H1 (cell line): ENCODE results near the gene NDUFA13. TPM values are rescaled to one million over a fixed set of nuclear protein-coding genes. Genes with fewer than 3 reads are reported as not detected.
A peak's percentile ranks its signal among the peaks of the same experiment; 100 is the strongest.

ENCODE experiments used
- BACH1 ChIP-seq: IDR thresholded peaks from 2 replicates; pipeline ENCODE4 v1.6.1; 2012; ENCODE audit warnings: low read length, improper control_type of control experiment
- BCL11A ChIP-seq, 2 experiments: IDR thresholded peaks; one replicate each; pipeline ENCODE4 v1.6.1; 2011; ENCODE audit warnings: low read depth in 2 of 2, low read length in 2 of 2, mild to moderate bottlenecking in 2 of 2
- BRCA1 ChIP-seq: IDR thresholded peaks from 2 replicates; pipeline ENCODE4 v1.6.1; 2012; ENCODE audit warnings: low read depth, low read length, improper control_type of control experiment
- CBX5 ChIP-seq: fragments of 300-800, 300-1000 bp; sonication (generic); IDR thresholded peaks from 2 replicates; pipeline ENCODE4 v1.7.1; 2016; ENCODE audit warnings: antibody characterized with exemption, low read length, low read depth
- CEBPB ChIP-seq: IDR thresholded peaks from 2 replicates; pipeline ENCODE4 v1.6.1; 2012; ENCODE audit warnings: low read depth, low read length
- EZH2 ChIP-seq: fragments of 200-600 bp; sonication (generic); IDR thresholded peaks from 2 replicates; pipeline ENCODE4 v1.7.1; 2012; ENCODE audit warnings: low read depth, mild to moderate bottlenecking, moderate library complexity, low read length, inconsistent platforms; ENCODE audit not compliant: severe bottlenecking
- FOSL1 ChIP-seq: IDR thresholded peaks from 2 replicates; pipeline ENCODE4 v1.6.1; 2011; ENCODE audit warnings: mild to moderate bottlenecking, low read depth, low read length, moderate library complexity; ENCODE audit not compliant: insufficient read depth
- KDM1A ChIP-seq: fragments of 200-600, 300-600 bp; sonication (generic); IDR thresholded peaks from 2 replicates; pipeline ENCODE4 v1.7.1; 2016; ENCODE audit warnings: mild to moderate bottlenecking, low read length, borderline replicate concordance
- NRF1 ChIP-seq: IDR thresholded peaks from 2 replicates; pipeline ENCODE4 v1.6.1; 2011; ENCODE audit warnings: mild to moderate bottlenecking, low read depth, low read length, improper control_type of control experiment
- PHF8 ChIP-seq: fragments of 200-600 bp; sonication (generic); conservative IDR thresholded peaks from 2 replicates; pipeline ENCODE4 v1.7.1; 2012; ENCODE audit warnings: low read depth, mild to moderate bottlenecking, inconsistent platforms, low read length, moderate library complexity
- SAP30 ChIP-seq: fragments of 300-600 bp; sonication (generic); IDR thresholded peaks from 2 replicates; pipeline ENCODE4 v1.7.1; 2012; ENCODE audit warnings: low read length, moderate library complexity, mild to moderate bottlenecking, inconsistent platforms; ENCODE audit not compliant: insufficient read depth, insufficient replicate concordance
- SIRT6 ChIP-seq: IDR thresholded peaks from one replicate; pipeline ENCODE4 v1.7.1; 2012; ENCODE audit warnings: low read length, inconsistent platforms
- SUZ12 ChIP-seq: fragments of 200-600 bp; sonication (generic); IDR thresholded peaks from 2 replicates; pipeline ENCODE4 v1.6.1; 2012; ENCODE audit warnings: mild to moderate bottlenecking, inconsistent platforms, low read length, moderate library complexity, mixed read lengths
- TAF1 ChIP-seq: IDR thresholded peaks from 2 replicates; pipeline ENCODE4 v1.6.1; 2011; ENCODE audit warnings: mild to moderate bottlenecking, low read depth, low read length
- polyA plus RNA-seq, 7 experiments: library from polyadenylated mRNA; depleted of rRNA in 3 of 7; stranded (reverse) in 5 of 7; unstranded in 2 of 7; fragments of >200 nt in 5 of 7; fragments of 200-250 nt in 2 of 7; gene quantifications; 1 replicate in 5 of 7; 2 replicates in 1 of 7; 4 replicates in 1 of 7; pipeline versions ENCODE4 v1.2.1 to v1.2.3, GENCODE V29; 2011 to 2013; ENCODE audit warnings: missing spikeins in 2 of 7, mixed read lengths in 2 of 7
- total RNA-seq: library from RNA; stranded (reverse); fragmentation: NEBNext Ultra II Directional; extraction: Animal tissue kit (Norgen Biotek cat#: 25700); gene quantifications from 2 replicates; pipeline ENCODE4 v1.2.1, GENCODE V29; 2021
- TF ChIP-seq, protein P1 (sequence below): IDR thresholded peaks from 2 replicates; pipeline ENCODE4 v1.6.1; 2011; ENCODE audit warnings: low read depth, mild to moderate bottlenecking, low read length; ENCODE audit not compliant: insufficient read depth

The NDUFA13 gene
- total and polyA plus RNA-seq, 2 of the 8 experiments (the other 6 are each of a cell fraction or from before 2014, with no cell fraction given) = 413 to 1,105 TPM

DNA sequence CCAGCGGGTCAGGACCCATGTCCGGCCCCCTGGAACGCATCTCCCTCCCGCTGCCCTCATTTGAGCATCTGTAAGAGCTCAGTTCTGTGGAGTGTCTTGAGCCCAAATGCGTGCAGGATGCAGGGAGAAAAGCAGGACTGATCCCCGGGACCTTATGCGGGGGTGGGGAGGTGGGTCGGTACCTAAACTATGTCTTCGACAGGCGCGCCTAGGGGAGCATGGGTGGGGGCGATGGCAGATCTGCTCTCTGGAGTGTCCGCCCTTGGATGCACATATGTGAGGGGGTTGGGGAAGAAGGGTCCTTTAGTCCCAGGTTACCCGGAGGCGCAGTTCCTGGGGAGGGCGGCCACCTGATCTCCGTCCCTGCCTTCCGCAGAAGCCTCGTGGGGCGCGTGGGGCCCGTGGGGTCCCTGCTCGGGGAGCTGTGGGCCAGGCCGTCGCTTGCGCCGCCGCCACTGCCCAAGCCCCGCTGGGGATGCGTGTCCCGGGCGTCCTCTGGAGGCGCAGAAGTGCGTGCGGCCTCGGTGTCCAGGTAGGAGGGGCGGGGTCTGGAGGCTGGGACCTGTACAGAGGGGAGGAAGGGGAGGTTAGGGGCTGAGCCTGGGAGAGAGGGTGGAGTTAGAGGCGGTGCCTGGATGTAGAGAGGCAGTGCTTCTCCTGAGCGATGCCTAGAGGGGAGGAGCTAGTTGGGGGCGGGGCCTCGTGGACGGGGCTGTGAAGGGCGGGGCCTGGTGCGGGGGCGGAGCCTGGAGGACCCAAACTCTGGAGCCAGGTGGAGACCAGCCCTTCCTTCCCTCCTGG, 24.9 kb downstream of the NDUFA13 start (continued):
- TF ChIP-seq CBX5 (no peak), BRCA1 (no peak), KDM1A (no peak), EZH2 (no peak), SUZ12 (no peak), TAF1 (no peak), BACH1 (no peak), SAP30 (no peak), NRF1 (no peak), SIRT6 (no peak), BCL11A (IDR thresholded peaks at IDR 0.05; ENCODE audit: low read depth in 2 of 2, low read length in 2 of 2) (no peak), FOSL1 (no peak), CEBPB (no peak), PHF8 (0 out of 2 replicates have a peak, but pooled peaks have one; percentile 37)
- TF ChIP-seq, protein P1, sequence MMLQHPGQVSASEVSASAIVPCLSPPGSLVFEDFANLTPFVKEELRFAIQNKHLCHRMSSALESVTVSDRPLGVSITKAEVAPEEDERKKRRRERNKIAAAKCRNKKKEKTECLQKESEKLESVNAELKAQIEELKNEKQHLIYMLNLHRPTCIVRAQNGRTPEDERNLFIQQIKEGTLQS = no peak
